Posterior vena cava (tissue), 2 donors: ENCODE data around the gene EGFL8. TPM values are rescaled to one million over a fixed set of nuclear protein-coding genes. Genes with fewer than 3 reads are reported as not detected.
A peak's percentile ranks its signal among the peaks of the same experiment; 100 is the strongest.

ENCODE experiments used
- DNase-seq: peaks from one replicate; pipeline ENCODE4 v3.0.0-alpha.2; 2020; ENCODE audit warnings: low spot score
- intact Hi-C, 2 donors: fragments of 100-400 bp; cut with DNase I; formaldehyde crosslinking; loops; one replicate each; pipeline versions ENCODE4 v1.14.1 to v1.14.2; 2022 to 2023
- total RNA-seq, 2 donors: library from RNA; stranded (reverse); fragmentation: NEBNext Ultra II Directional; extraction: Animal tissue kit (Norgen Biotek cat#: 25700); gene quantifications; one replicate each; pipeline ENCODE4 v1.2.1, GENCODE V29; 2021
- donor health status: DM: yes; HTN: yes; CAD: no.
- donor health status: DM: yes; HTN: yes; CAD: no.

Gene EGFL8
- total RNA-seq, 2 donors from 2014 or later: 16.9 to 19.2 TPM

DNA sequence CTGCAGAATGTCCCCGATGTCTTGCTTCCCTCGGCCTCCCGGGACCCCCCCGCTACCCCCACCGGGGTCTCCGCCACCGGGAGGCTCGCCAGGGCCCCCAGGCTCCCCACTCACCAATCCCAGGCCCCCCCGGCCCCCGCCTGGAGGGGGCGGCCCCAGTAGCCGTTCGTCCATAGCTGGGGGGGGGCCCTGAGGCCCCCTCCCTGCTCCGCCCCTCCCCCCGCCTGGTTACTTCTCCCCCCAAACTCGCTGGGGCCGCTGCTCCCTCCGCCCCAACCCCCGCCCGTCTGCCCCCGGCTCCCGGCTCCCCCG lies 25.3 kb downstream of the EGFL8 start:
- peak; percentile 79 for DNase-seq
- intact Hi-C loops: loop anchor here in 1 of 2 donors (5.0 kb wide), 1 partner anchor 72 kb away; no protein-coding TSS in a partner anchor

DNA sequence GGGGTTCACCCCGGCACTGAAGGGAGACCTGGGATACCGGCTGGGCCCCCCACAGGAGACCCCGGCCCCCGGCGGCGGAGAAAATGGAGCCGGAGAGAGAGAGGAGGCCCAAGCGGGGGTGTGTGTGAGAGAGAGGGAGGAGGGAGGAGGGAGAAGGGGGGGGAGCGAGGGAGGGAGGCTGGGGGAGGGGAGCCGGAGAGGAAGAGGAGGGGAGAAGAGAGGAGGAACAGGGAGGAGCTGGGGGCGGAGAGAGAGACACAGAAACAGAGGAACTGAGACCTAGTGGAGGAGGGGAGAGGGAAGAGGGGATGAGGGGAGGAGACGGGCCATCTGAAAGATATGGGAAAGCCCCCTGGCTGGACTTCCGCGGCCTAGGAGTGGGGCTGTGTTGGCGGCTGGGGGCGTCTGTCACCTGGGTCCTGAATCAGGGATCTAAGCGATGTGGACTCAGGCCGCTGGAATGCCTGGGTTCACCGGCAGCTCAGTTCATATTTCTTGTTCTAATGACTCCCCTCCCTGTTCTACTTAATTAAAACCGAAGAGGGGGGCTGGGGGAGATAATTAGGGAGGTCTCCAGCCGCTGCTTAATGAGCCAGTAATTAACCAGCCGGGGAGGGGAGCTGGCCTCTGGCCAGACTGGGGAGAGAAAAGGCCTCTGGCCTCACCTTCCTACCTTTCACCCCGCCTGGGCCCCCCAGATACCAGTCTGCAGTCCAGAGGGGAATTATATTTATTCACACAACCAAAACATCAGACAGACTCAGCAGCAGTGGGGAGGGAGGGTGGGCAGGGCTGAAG lies 25.9 kb downstream of the EGFL8 start, which contains the start of gene PBX2:
PBX2 (minus strand) TSS at position 149 of the 798 bp plus-strand sequence. CDS start 287 bp downstream, outside the sequence.
- DNase-seq: peak; percentile 97
- intact Hi-C loops: loop anchor here in 1 of 2 donors (5.0 kb wide), 1 partner anchor 73 kb away; no protein-coding TSS in a partner anchor

DNA sequence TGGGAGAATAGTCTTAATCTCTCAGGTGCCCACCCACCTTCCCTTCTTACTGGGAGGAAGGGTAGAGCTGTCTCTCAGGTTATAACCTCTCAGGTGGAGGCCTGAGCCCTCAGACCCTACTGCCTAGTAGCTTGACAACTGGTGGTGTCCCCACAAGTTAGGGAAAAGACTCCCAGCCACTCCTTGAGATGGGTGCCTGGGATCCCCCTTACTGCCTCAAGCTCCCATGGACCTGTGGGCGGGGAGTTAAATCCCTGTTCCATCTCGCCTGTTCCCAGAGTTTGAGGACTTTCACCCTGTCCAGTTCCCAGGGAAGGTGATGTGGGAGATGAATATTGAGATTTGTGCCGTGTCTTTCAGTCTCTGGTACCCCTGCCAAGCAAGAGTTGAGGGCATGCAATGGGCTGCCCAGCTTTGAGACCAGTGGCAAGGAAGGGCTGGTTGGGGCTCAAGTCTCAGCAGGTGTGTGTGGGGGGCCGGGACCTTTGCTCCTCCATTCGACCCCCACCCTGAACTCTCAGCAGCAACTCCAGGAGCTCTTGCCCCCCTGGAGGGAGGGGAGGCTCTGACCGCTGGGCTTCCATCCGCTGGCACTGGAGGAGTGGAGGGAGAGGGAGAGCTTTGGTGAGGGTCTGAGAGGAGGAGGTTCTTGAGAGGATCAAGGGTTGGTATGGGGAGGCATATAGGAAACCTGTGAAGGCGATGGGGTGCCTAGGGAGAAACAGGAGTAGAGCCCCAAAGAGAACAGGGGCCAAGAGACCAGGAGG lies 26.7 kb downstream of the EGFL8 start:
- intact Hi-C loops: loop anchor here in 1 of 2 donors (5.0 kb wide), 1 partner anchor 74 kb away; no protein-coding TSS in a partner anchor

DNA sequence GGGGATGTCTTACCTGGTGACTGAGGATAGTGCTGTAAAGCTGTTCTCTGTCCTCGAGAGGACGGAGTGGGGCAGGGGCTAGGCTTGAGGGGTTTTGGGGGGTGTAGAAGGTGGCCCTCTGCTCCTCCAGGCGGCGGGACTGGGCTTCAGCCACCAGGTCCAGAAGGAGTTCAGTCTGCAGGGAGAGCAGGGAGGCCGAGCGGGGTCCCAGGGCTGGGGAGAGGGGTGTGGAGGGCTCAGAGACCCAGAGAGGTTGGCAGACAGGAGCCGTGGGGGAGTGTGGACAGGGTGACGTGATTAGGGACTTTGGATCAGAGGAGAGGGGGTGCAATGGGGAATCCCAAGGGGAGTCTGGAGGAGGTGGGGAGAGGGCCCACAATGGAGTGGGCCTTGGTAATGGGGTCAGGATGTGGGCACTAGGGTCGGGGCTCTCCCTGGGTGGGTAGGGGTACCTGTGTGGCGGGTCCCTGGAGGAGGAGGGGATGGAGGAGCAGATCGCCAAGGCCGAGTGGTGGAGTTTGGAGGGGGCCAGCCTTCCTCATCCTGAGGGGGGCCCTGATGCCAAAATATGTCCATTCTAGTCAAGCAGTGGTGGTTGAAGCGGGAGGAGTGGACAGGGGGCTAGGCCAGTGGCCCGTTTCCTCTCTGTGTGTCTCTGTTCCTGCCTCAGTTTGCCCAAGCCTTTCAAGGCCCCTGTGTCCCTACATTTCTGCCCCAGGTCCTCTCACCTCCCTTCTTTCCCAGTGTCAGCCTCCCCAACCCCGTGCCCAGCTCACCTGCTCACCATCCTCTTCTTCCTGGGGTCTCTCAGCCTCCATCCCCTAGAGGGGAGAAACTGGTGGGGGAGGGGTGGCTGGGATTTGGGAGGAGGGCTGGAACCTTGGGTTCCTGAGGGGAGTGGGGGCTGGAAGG lies 27.6 kb downstream of the EGFL8 start:
- intact Hi-C loops: loop anchor here in 1 of 2 donors (5.0 kb wide), 1 partner anchor 75 kb away; no protein-coding TSS in a partner anchor

More for the DNA sequence above, 26.7 kb downstream of the EGFL8 start:
- DNase-seq: peak; percentile 83

DNA sequence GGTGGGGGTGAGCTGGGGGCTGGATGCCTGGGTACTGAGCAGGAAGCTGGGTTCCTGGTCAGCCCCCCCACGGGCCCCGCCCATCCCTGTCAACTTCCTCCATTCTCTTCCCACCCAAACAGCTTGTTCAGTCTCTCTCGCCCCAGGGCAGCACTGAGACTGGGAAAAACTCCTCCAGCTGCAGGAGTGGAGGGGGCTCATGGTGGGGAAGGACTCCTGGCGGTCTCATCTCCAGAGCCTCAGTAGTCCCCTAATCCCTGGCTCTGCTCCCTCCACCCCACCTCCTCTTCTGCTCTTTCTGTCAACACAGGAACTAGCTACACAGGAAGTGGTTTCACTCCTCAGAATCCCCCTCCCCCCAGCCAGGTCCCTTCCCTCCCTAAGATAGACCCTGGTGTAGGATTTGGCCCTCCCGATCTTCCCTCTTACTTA lies 28.2 kb downstream of the EGFL8 start, which contains the start of gene GPSM3:
GPSM3 (minus strand) TSS at position 36 of the 432 bp plus-strand sequence. CDS start 130 bp downstream, outside the sequence.
- intact Hi-C loops: loop anchor here in 1 of 2 donors (5.0 kb wide), 1 partner anchor 75 kb away; no protein-coding TSS in a partner anchor
- DNase-seq: peak; percentile 91

More for the DNA sequence above, 27.6 kb downstream of the EGFL8 start:
- DNase-seq: peak; percentile 82

DNA sequence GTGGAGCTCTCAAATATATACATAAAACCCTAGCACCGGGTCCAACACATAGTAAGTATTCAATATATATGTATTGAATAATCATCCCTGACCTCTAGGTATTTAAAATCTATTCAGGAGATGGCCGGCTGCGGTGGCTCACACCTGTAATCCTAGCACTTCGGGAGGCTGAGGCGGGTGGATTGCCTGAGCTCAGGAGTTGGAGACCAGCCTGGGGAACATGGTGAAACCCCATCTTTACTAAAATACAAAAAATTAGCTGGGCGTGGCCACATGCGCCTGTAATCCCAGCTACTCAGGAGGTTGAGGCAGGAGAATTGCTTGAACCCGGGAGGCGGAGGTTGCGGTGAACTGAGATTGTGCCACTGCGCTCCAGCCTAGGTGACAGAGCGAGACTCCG lies 28.7 kb downstream of the EGFL8 start:
- DNase-seq: peak; percentile 20
- intact Hi-C loops: loop anchor here in 1 of 2 donors (5.0 kb wide), 1 partner anchor 76 kb away; no protein-coding TSS in a partner anchor

DNA sequence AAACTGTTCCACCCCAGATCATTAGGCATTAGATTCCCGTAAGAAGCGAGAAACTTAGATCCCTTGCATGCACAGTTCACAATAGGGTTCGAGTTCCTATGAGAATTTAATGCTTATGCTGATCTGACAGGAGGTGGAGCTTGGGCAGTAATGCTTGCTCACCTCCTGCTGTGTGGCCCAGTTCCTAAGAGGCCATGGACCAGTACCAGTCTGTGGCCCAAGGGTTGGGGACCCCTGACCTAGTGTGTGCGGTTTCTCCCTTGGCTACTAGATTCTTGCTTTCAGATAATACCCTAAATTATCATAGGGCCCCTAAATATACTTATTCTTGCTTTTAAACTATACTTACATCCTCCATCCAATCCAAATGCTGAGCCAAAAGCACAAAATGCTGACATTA lies 30.0 kb downstream of the EGFL8 start:
- intact Hi-C loops: loop anchor here in 1 of 2 donors (5.0 kb wide), 1 partner anchor 77 kb away; no protein-coding TSS in a partner anchor
- peak; percentile 73 for DNase-seq

DNA sequence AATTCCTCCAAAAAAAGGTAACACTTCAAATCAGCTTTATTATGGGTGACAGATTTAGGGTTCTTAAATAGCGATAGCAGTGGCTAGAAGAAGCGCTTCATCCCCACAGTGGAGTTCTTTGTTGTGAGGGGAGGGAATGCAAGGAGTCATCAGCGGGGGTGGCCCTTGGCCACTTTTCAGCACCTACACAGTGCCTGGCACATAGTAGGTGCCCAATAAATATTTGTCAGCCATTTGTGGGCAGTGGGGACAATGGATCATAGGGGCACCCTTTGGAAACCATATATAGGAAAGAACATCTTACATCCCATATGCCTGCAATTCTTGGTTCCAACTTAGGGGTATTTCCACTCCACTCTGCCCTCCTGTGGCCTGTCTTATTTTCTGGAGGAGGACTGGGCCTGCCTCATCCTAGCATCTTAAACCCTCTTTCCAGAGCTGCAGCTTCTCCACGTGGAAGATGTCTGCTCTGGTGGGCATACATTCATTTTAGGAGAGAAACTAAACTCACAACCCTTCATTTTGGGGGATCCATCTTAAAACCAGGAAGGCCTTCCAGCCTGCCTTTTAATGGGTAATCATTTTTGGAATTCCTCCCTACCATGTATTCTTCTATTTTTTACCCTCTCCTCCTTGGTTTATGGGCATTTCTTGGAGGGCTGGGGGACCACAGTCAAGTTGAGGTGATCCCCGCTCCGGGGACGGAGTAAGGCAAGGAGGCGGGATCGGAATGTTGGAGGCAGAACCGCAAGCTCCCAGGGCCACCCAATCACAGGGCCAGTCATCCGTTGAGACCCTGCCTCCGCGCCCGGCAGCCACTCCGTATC lies 30.6 kb downstream of the EGFL8 start:
- intact Hi-C loops: loop anchor here in 1 of 2 donors (5.0 kb wide), 1 partner anchor 78 kb away; no protein-coding TSS in a partner anchor
- DNase-seq: peak; percentile 76

DNA sequence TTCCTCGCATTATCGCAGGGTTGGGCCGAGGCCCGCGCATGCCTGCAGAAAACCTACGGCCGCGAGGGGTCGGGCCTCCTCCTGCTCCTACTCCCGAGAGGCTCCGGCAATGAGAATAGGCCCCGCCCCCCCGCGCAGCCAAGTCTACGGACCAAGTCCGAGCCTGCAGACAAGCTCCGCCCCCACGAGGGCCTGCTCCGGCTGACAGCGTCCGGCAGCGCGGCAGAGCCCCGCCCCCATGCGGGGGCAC lies 31.2 kb downstream of the EGFL8 start:
- intact Hi-C loops: no loop called here
- DNase-seq: peak; percentile 100

DNA sequence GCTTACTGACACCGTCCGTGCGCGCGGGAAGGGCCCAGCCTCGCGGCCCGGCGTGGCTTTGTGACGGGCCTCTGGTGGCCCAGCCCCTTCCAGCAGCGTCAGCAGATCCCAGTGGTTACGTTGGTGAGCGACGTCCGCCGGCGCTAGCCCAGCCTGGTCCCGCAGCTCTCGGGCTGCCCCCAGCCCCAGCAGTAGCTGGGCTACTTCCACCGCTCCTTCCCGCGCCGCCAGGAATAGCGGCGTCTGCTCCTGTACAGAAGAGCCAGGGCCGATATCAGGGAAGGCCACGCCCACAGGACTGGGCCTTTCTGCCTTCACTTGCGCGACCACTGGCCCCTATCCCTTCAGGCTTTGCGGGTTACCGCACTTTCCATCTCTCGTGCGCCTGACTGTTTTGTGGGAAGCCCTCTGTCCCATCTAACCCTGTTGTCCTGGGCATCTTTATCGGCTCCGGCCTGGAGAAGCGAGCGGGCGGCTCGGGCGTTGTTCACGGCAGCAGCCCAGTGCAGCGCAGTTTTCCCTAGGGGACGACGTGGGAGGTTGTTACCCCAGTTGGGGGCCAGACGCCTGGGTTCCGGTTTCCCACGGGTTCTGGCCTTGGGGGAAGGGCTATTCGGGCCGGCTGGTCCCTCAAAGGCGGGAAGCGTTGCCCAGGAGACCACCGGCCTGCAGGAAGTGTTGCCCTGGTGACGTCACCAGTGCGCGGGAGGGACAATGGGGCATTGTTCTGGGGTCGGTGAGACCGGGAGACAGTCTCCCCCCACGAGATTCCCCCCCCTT lies 31.7 kb downstream of the EGFL8 start:
- DNase-seq: peak; percentile 97
- intact Hi-C loops: no loop called here

DNA sequence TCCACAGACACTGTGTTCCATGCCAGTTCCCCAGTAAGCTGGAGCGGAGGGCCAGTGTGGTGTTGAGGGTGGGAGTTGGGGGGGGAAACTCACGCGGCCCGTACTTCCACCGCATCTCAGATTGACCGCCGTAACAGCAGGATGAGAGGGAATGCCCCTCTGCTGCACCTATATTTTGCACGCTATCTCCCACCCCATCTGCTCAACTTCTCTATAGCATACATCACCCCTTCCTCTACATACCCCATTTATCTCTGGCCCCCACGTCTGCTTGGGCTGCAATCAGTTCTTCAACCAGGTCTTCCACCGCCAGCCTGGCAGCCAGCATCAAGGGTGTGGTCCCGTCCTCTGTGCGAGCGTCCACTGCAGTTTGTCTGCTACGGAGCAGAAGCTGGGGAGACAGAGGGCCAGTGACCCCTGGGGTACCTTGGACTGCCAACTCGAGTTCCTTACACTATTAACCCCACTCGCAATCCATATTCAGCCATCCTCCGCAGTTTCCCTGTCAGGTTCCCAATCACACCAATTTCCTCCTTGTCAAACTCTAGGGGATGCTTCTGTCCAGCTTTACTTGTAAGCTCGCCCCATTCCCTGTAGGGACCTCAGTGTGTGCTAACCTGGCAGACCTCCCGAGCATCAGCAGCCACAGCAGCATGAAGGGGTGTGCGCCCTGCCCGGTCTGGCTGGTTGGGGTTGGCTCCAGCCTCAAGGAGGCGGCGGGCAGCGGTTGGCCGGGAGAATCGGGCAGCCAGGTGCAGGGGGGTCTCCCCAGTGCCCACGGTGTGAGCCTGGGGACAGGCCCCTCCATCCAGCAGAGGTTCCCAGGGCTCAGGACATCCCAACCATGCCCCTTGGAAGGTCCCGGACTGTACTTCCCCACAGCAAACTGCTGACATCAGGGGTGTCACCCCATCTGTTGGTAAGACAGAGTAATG lies 32.6 kb downstream of the EGFL8 start:
- intact Hi-C loops: no loop called here
- DNase-seq: peak; percentile 86

DNA sequence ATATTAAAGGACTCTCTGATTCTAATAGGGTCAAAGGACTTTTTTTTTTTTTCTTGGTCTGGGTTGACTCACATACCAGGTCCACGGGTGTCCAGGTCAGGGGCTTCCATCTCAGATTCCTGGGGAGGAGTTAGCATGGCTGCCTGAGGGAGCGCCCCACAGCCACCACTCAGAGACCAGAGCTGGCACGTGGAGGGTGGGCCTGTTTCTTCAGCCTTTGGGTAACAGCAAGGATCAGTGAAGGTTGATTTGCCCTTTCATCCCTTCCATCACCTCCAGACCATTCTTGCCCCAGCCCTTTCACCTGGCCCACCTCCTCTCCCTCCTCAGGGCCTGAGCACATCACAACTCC lies 33.9 kb downstream of the EGFL8 start:
- intact Hi-C loops: no loop called here
- DNase-seq: peak; percentile 41

DNA sequence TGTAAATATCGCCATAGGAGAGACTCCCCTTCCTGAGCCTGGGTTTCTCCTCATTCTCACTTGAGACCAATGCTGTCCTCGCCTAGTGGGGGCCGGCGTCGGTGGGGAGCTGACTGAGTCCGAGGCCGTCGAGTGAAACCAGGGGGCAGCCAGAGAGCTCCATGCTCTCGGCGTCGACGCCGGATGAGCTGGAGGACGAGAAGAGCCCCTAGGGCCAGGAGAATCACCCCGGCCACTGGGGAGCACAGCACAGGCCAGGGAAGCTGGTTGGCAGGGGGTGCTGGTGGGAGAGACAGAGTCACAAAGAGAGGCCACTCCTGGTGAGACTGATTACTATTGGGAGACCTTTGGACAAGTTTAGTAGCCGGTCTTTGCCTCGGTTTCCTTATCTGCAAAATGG lies 34.5 kb downstream of the EGFL8 start:
- intact Hi-C loops: no loop called here
- DNase-seq: peak; percentile 68

DNA sequence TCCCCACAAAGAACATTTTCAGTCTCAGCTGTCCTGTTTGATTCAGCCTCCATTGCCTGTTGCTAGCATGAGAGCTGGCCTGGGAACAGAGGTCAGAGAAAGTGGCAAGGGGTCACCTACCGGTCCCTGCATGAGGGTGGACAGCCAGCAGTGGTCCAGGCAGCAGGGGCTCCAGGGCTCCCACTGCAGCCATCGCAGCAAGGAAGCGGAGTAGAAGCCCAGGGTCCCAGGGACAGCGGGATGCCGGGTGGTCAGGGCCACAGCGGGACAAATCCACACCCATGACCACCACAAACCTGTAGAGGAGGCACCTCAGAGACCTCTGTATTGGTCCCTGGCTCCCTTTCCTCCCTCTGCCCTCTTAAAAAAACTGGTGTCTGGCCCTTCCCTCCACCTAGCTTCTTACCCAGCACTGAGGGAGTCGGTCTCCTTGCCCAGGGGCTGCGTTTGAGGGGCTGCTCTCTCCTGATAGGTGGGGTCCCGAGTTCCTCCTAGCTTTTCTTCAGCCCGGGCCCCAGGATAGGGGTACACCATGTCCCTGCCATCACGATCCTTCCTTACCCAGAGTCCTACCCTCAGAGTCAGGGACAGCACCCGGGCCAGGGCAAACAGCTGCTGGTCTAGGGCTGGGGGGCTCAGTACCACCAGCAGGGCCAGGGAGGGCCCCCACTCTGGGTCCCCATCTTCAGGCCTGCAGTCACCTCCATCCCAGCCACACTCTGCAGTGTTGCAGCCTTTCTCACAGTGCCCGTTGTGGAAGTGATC lies 36.5 kb downstream of the EGFL8 start:
- intact Hi-C loops: no loop called here
- DNase-seq: peak; percentile 61

DNA sequence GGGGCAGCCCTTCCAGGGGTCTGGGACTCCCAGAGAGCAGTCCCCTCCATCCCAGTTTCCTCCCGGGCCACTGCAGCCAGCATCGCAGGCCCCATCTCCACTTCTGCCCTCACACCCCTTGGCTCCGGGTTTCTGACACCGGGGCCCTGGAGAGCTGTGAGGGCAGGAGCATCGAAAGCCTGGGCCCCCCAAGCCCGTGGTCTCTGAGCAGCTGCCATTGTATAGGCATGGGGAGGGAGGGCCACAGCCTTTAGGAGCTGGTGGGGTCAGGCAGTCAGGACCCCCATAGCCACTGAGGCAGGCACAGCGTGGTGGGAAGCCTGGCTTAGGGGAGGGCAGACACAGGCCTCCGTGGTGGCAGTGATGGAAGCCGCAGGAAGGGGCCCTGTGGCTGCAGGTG lies 37.8 kb downstream of the EGFL8 start:
- DNase-seq: peak; percentile 78
- intact Hi-C loops: no loop called here
